ENCODE results near the gene HOXA13.

HOXA13 gene

DNA sequence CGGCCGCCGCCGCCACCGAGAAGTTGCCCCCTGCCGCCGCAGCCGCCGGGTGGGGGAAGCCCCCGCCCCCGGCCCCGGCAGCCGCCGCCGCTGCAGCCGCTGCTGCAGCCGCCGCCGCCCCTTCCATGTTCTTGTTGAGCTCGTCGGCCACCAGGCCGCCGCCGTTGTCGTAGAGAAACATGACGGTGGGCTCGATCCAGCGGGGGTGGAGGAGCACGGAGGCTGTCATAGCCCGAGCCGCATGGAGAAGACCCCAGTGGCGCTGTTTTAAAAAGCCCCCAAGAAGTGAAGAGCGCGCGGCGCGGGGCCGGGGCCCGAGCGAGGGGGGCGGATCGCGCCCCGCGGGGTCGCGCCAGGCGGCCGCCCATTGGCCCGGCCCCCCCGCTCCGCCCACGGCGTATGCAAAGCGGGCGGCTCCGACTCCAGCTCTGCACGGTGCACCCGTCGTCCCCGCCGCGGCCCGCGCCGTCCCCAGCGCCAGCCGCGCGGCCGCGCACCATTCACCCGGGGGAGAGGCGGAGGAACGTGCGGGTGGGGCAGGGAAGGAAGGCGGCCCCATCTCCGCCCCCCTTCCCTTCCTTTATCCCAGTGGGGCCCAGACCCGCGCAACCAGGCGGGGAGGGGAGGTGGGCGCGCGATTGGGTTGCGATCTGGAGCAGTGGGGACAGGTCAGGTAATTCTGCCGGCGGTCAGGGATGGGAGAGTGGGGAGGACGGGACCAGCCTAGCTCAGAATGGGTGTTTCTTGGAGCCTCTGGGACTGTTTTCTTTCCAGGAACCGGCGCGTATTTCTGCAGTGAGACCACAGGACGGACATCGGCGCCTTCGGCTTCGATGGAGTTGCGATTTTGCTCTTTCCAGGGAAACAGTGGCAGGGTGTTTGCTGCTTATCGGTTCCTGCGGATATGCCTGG lies at the start of gene HOXA13:
Gene HOXA13 (minus strand): TSS at position 243 of the 912 bp plus-strand sequence. CDS start 14 bp downstream, at position 229.
- no peak for DNase-seq

DNA sequence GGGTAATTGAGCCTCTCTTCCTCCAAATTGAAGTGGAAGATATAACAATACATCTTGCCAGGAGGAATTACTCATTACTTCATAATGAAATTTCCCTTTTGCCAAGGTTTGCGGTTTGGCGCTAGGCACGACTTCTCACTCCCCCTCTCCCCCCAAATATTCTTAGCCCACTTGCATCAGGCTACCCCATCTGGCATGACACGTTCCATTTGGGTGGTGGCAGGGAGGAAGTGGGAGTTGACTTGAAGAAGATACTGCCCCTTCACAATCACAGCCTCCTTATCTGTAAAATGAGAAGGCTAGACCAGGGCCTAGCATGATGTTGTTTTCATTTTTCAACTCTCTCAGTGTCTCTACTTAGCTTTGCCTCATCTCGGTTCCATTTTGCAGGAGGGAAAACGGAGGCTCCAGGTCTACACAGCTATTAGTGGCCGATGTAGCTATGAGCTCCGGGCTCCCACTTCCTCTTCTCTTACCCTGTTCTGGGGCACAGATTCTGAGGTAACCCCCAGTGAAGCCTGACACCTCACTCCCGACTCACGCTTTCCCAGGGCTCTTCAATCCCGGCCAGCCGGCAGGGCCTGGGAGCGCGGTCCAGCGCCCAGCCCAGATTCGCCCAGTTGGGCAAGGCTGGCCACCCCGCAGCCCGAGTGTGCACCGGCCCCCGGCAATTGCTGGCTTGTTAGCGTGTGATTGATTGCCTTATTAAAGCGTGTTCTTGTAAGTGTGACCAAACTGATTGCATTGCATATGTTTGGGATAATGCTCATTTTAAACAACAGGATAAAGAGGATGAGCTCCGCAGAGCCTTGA lies 49.2 kb upstream of the HOXA13 start:
- DNase-seq, result no peak

DNA sequence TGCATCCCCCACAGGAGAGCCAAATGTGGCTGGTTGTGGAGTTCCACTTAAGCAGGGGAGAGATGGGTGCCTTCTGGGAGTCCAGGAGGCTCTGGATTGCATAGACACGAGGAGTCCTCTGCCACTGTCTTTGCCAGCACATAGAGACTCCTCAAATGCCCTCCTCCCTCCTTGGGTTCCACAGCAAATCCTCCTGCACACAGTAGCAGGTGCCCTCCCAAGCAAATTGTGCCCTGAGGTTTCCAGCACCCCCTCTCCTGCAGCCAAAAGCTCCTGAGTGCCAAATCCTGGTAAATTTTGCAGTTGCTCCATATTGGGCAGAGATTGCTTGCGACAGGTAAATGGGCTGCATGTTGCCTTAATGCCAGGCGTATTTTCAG lies 48.5 kb upstream of the HOXA13 start:
- no peak for DNase-seq

DNA sequence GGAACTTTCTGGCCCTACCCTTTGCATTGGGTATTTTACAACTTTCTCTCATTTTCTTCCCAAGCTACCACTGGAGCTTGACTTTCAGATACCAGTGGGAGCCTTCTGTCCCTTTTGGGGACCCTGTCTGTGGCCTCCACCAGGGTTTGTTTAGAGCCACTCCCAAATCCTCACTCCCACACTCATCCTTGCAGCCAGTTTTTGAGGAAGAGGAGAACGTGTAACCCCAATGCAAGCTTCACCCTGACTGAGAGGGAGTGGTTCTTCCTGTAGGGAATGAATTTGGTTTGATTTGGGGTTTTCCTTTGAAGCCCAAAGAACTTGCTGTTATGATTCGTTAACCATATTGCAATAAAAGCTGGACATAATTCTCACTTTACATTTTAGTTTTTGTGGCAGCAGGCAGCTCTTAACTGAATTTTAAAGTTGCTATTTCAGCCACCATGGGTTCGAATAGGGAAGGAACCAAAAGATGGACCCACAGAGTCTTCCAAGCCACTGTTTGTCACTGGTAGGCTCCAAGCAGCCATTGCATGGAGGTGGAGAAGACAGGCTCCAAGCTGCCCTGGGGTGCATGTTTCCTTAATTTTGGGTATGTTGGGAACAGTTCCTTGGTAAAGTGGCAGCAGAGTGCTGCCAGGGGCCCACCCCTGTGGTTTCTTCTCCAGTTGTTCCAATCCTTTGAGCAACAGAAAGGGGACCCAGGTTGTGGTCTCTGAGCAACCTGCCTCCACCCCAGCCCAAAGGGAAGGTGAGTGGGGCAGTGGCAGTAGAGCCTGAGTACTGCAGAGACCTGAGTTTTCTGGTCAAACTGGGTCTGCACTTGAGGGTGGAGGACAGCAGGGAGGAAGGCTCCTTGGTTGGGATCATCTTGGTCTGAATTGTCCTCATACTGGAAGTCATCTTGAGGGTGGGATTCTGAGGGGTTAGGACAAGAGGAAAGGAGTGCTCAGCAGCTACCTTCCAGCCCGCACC lies 47.8 kb upstream of the HOXA13 start:
- DNase-seq, result no peak

DNA sequence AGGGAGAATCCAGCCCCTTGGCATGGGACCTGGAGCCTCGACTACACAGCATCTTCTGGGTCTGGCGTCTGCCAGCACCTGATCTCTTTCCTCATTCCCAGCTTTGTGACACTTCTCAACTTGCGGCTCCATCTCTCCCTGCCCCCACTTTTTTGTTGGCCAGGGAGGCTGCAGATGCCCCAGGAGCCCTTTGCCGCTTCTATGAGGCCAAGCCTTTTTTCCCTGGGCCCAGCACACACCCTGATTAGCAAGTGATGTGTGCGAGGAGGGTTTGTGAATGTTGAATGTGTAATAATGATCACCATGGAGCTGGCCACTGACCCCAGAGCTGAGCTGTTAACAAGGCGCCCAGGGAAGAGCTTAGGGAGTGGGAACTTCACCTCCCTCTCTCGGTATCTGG lies 47.1 kb upstream of the HOXA13 start:
- no peak for DNase-seq

DNA sequence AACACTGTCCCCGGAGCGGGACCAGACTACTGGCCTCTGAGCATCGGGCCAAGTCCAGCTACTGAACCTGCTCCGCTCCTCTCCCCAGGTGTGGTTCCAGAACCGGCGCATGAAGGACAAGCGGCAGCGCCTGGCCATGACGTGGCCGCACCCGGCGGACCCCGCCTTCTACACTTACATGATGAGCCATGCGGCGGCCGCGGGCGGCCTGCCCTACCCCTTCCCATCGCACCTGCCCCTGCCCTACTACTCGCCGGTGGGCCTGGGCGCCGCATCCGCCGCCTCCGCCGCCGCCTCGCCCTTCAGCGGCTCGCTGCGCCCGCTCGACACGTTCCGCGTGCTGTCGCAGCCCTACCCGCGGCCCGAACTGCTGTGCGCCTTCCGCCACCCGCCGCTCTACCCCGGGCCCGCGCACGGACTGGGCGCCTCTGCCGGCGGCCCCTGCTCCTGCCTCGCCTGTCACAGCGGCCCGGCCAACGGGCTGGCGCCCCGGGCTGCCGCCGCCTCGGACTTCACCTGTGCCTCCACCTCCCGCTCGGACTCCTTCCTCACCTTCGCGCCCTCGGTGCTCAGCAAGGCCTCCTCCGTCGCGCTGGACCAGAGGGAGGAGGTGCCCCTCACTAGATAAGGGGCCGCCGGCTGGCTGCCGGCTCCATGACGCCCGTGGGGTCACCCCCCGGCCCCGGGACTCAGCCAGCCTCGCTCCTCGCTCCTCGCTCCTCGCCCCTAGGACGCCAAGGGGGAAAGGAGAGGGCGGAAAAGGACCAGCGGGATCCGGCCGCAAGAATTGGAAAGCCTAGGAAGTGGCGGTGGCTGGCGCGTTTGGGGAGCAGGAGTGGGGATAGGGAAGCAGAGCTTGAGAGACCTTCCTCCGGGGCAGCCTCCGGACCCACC lies 46.2 kb upstream of the HOXA13 start:
- no peak for DNase-seq

DNA sequence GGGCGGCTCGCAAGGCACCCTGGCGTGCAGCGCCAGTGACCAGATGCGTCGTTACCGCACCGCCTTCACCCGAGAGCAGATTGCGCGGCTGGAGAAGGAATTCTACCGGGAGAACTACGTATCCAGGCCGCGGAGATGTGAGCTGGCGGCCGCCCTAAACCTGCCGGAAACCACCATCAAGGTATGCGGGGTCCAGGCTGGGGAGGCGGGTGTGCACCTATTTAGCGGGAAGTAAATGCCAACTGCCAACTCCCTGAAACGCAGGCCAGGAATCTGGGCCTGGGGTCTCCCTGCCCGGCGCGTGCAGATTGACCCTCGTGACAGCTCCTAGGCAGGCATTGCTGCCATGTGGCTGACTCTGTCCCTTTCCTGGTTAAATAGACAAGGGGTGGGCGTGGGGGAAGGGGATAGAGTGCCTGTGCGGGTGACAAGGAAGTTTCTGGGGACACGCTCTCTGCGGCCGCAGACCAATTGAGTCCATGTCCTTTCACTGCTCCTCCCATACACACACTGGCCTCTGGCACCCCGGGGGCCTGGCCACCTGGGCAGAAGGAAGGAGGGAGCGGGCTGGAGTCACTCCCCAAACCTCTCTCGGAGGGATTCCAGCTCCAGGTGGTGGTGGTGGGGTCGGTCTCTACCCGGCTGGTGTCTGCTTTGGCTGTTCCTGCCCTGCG lies 45.4 kb upstream of the HOXA13 start:
- DNase-seq, result no peak

DNA sequence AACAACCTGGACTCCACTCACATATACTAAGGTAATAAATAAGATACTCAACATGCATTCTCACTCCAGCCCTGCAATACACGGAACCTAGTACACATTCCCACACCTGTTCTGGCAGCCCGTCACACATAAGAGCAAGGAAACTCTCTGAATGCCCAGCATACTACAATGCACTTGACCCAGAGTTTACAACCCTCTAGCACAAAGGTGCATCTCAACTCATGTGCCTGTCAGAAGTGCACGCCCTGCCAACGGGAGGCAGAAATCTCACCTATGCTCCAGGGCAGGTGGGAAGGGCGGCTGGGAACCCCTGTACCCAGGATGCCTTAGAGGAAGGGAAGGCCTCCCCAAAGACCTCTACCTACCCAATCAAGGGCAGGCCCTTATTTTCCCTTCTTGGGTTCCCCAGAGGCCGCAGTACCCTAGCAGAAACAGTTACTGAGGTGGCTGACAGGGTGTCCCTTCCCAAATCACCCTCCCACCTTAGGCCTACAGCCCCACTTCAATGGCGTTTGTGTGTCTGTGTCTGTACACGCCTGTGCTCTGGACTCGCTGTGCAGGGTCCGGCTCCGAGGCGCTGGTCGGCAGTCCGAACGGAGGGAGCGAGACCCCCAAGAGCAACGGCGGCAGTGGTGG lies 44.7 kb upstream of the HOXA13 start:
- no peak for DNase-seq

DNA sequence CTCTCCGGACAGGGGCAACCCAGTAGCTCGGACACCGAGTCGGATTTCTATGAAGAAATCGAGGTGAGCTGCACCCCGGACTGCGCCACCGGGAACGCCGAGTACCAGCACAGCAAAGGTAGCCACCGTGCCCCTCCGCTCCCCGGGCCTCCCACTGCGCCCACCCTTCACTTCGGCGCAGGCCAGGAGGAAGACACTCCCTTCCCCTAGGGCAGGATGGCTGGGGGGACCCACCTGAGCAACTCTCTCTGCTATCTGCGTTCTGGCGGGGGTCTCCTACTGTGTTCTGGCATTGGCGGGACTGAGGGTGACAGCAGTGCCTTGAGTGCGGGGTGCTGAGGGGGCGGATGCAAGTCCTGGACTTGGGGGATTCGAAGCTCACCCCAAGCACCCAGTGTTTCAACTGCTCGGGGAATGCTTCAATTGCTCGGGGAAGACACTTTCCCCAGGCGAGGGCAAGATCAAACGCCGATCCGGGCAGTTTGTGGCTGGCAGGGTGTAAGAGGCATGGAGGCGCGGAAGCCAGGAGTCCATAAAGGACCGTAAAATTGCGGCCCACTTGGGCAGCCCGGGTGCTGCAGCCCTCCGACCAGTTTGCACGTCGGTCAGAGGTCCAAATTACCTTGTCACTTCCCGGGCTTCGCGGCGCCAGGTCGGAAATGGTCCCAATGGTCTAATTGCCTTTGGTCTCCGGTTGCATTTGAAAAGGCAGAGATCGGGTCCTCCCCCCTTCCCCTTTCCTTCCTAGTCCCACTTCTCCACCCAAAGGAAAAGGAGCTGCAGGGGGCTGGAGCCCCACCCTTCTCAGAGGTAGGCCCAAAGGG lies 43.7 kb upstream of the HOXA13 start:
- no peak for DNase-seq

DNA sequence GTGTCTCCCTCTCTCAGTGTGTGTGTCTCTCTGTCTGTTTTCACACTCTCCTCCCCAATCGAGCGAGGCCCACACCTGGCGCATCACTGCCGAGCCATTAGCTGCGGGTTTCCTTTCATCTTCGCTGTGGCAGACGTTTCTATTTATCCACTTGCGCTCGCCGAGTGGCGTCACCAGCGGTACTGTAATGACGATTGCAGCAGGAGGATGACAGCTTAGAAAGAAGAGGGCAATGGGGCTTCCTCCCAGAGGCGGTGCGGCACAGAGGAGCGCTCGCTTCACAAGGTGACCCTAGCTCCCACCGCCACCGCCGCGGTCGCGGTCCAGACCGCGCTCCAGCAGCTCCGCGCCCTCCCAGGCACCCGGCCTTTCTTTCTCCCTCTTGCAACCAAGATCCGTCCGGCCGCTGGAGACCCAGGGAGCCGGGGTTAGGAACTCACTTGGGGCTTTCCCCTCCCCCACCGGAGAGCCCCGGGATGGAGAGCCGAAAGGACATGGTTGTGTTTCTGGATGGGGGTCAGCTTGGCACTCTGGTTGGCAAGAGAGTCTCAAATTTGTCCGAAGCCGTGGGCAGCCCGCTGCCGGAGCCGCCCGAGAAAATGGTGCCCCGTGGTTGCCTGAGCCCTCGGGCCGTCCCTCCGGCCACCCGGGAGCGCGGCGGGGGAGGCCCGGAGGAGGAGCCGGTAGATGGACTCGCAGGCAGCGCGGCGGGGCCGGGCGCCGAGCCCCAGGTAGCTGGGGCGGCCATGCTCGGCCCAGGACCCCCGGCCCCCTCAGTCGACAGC lies 42.9 kb upstream of the HOXA13 start, which contains the start of gene EVX1:
Gene EVX1 (plus strand): TSS at position 248 of the 785 bp plus-strand sequence. CDS start 229 bp downstream, at position 477.
- DNase-seq, result no peak

DNA sequence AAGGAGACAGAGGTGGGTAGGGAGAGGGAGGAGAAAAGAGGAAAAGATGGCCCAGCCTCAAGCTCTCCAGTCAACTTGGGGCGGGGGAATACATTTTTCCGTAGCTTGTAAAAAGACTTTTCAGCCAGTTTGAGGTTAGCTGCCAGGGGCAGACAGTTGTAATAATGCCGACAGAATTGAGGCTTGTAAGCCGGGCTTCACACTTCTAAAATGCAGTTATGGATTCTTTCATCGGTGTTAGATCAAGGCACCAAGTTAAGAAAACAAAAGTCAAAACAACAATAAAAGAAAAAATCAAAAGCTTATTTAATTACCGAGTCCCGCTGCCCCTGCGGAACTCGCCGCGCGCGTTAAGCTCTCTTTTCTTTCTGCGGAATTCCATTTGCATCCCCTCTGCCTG lies 42.3 kb upstream of the HOXA13 start:
- DNase-seq, result no peak

DNA sequence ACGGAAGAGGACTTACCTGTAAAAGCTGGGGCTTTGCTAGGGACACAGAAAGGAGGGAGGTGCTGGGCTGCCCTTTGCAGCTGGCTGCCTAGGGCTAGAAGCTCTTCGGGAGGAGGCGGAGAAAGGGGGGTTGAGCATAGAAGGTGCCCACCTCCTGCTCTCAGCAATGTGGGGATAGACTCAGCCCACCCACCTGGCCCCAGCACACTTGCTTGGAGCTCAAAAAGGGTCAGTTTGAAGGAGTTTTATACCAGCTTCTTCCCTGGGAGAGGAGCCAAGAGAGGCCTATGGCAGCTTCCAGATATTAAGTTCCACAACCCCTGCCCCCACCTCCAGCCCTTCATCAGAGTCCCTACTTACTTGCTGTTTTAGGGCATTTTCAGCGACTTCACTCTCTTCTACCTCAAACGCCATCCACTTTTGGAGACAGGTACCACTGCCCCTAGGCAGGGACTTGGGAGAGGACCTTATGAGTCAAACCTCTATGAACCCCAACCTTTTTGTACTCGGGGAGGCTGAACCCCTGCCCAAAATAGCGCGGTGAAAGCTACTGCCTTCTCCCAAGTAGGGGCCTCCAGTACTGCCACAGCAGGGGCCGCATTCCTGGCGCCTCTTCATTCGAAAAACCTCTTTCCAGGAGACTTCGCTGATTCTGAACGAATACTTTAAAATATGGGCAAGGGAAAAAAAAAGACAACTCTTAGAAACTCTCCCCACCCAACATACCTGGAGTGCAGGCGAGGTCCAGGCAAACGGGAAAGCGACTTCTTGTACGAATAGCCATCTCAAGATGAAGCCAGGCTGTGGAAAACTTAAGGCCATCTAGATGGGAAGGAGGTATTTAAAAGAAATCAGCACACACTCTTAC lies 41.5 kb upstream of the HOXA13 start:
- no peak for DNase-seq

DNA sequence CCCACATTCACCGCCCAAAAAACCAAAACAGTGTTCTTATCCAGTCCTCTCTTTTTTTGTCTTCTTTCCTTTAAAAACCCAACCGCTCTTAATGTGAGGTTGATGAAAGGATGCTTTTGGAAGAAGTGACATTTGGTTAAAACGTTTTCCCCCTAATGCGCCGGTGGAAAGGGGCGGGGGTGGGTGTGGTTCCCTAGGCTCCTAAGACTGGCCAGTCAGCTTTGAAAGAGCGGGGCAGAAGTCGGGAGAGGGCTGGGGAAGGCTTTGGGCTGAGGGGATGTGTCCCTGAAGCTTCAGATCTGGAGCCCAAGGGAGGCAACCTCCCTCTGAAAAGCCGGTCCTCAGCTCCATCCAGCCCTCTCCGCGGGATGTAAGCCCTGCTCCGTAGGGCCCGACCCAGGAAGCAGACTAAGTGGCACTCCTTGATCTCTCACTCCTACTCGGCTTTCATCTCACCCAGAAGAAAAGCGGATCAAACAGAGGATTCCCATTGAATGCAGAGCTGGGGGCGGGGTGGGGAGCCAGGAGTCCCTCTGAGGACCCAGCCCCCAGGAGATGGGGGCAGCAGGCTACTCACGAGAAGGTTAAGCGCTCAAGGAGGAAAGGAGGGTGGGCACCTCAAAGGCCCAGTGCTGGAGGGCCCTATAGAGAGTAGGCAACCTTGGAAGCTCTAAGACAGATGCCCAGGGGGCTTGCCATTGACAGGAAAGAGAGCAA lies 40.3 kb upstream of the HOXA13 start:
- no peak for DNase-seq

DNA sequence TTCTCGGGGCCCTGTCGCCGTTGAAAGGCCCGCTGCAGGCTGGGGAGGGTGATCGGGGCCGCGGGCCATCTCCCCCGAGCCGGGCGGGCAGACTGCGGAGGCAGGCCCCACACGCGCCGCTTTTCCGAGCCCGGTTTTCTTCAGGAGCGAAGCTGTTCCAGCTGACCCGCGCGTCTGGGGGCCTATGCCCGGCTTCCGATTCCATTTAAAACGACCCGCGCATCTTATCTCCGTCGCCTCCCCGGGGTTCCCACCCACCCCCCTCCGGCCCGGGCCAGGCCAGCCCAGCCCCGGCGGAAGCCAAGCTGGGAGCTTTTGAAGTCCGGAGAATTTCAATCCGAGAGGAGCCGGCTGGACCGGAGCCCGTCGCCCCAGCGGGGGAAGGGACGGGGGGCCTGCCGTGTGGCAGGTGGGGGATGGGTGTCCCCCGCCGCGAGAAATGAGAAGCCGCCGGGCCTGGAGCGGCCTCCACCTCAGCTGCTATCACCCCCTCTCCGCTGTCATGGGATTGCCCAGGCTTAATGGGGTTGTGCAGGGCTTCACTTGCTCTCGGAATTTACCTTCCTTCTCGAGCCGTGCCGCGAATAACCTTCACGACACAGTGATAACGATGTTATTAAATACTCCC lies 39.6 kb upstream of the HOXA13 start:
- no peak for DNase-seq

DNA sequence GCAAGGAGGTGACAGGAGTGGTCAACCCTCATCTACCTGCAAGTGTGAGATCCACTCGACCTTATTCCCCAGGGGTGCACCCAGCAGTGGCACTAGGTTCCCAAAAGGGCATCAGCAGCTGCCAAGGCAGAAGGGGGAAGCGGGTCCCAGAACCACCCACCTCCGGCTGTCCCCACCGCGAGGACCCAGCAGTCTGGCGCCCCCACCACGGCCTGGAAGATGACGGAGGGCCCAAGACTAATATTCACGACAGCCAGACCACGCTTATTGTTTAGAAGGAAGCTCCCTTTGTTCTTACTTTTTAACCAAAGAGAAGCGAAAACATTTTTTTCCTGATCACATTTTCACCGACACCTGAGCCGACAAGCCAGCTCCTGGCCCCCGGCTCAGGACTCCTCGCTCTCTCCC lies 39.1 kb upstream of the HOXA13 start:
- DNase-seq, result no peak

DNA sequence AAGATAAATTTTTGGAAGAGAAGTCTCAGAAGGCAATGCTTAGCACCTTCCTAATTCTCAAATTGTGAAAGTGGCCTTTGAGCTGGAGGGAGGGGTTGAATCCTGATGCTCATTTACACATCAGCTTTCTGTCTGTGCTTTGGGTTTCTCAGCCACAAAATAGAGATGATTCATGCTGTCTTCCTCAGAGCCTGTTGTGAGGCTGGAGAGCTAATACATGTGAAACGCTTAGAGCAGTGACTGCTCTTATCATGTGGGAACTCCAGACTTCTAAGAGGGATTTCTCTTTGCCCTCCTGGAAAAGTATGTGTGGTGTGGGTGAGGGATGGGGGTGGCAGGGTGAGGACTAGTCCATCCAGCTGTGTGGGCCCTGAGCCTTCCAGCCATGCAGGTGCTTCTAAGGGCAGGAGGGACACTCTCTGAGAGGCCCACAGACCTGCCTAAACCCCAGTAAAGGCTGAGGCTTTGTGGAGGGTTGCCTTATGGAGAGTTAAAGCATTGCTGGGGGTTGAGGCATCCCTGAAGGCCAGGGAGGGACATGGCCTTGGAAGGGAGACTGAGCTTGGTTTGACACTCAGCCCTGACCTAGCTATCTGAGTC lies 37.9 kb upstream of the HOXA13 start:
- DNase-seq, result no peak
